GM12872 (cell line): ENCODE data around the gene RRBP1.

Source experiments
- TF ChIP-seq, protein P1 (sequence below): IDR thresholded peaks from 3 replicates; pipeline ENCODE4 v1.5.1; 2011; ENCODE audit warnings: low read depth, mild to moderate bottlenecking, low read length, moderate library complexity; ENCODE audit not compliant: insufficient read depth

RRBP1 gene

GRCh38 chr20:17671565-17671964 is 10.5 kb downstream of the RRBP1 start:
- TF ChIP-seq, protein P1, sequence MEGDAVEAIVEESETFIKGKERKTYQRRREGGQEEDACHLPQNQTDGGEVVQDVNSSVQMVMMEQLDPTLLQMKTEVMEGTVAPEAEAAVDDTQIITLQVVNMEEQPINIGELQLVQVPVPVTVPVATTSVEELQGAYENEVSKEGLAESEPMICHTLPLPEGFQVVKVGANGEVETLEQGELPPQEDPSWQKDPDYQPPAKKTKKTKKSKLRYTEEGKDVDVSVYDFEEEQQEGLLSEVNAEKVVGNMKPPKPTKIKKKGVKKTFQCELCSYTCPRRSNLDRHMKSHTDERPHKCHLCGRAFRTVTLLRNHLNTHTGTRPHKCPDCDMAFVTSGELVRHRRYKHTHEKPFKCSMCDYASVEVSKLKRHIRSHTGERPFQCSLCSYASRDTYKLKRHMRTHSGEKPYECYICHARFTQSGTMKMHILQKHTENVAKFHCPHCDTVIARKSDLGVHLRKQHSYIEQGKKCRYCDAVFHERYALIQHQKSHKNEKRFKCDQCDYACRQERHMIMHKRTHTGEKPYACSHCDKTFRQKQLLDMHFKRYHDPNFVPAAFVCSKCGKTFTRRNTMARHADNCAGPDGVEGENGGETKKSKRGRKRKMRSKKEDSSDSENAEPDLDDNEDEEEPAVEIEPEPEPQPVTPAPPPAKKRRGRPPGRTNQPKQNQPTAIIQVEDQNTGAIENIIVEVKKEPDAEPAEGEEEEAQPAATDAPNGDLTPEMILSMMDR: no peak

DNA sequence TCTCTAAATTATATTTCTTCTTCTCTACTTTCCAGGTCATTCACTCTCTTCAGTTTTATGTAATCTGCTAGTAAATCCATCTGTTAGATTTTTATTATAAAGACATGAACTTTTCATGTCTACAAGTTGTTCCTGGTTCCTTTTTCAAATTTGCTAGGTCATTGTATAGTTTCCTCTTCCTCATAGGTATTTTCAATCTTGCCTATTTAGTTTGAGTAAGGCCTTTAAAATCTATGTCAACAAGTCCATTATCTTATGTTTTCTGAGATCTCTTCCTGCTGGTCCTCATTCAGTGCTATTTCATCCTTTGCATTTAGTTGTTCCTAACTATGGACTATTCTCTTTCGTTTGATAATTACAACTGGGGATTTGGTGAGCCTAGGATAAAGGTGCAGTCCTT is 11.0 kb downstream of the RRBP1 start:
- TF ChIP-seq, protein P1: no peak

DNA sequence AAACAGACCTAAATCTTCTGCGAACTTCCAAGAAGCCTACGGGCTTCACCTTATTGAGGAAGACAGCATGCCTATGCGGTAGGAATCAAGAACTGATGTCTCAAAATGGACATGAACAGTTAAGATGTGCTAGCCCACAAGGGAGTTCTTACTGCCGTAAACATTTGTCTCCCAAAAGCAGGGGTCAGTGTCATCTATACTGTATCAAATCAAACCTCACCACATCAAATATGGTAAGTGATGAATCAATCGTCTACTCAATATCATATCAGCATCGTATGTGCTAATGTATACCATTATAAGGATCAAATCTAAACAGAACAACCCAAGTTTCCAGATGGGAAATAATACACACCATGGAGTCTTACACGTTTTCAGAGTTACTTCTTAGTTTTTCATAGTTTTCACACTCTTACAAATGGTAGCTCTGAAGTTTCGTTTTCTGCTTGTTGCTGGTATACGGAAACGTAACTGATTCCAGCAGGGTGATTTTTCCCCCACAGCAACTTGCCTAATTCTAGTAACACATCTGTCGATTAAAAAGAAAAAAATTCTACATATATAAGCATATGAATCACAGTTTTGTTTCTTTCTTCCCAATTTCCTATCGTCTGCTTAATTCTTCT is 12.6 kb downstream of the RRBP1 start:
- TF ChIP-seq, protein P1: no peak

DNA sequence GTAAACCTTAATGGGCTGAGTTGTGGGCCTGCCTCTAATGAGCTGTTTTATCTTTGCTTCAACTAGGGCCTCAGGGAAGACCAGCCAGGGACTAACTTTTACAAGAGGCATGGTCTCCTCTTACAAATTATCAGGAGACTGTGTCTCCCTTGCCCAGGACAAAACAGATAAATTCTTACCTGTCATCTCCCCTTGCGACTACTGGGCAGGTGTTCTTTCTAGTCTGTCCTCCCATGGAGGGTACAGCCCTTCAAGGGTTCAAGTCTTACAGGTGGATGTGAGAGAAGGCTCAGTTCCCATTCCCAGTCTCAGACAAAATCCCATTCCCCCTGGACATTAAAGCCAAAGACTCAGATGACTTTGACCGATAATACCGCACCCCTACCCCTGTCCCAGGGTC is 13.6 kb downstream of the RRBP1 start:
- TF ChIP-seq, protein P1: no peak

DNA sequence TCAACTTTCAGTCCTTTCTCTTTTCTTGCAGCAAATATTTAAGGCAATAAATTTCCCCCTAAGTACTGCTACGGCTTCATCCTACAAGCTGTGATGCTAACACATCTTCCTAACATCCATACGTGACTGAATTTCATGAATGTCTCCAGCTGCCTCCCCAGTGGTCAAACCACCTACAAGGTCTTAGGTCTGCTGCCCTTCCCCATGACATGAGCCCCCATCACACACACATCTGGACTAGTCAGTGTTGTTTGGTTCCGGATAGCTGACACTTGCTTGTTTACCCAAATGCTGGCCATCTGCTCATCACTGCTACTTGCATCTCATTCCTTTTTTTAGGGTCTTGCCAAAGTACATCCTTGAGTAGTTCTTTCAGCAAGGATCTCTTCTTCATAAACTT is 14.6 kb downstream of the RRBP1 start:
- TF ChIP-seq, protein P1: no peak

GRCh38 chr20:17666481-17666880 is 15.6 kb downstream of the RRBP1 start:
- TF ChIP-seq, protein P1: no peak

DNA sequence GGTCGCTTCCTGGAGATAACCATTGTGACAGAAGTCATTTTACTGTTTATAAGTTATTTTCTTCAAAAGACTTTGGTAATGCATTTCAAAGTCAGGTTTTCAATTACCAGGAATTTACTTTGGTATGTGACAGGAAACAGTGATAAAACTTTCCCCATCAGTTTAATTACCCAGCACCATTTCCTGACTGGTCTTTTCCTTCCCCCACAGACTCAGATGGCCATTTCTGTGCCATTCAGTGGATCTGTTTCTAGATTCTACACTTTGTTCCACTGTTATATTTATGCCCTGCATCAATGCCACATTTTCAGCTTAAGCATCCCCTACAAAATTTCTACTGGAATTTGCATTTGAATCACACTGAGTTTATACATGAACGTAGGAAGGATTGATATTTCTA is 16.3 kb downstream of the RRBP1 start:
- TF ChIP-seq, protein P1: no peak

DNA sequence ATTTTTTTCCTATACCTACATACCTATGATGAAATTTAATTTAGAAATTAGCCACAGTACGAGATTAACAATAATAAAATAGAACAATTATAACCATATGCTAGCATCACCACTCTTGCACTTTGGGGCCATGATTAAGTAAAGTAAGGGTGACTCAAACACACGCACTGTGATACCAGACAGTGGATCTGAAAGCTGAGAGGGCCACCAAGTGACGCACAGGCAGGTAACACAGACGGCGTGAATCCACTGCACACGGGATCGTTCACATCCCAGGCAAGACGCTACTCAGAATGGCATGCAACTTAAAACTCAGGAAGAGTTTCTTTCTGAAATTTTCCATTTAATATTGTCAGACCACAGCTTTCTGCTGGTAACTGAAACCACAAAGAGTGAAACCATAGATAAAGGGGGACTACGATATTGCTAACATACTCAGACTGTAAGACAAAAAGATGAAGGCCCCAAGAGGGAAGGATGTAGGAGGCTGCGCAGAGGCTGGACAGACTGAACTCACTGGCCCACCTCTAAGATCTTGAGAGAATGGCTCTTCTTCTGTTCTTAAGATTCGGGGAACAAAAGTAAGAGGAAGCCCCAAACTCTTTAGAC is 17.9 kb downstream of the RRBP1 start:
- TF ChIP-seq, protein P1: no peak
